Adrenal gland (tissue), 12 donors: Measurements from ENCODE around the gene OXSR1. TPM values are rescaled to one million over a fixed set of nuclear protein-coding genes. Genes with fewer than 3 reads are reported as not detected.
A peak's percentile ranks its signal among the peaks of the same experiment; 100 is the strongest.

Experiments used
- DNase-seq, 7 donors: peaks; one replicate each; pipeline ENCODE4 v3.0.0-alpha.2; 2019 to 2020
- H3K27ac ChIP-seq, 5 donors: fragments of 200-600 bp; sonication (generic) in 4 of 5; 1 replicate in 3 of 5; 2 replicates in 2 of 5; pipeline versions ENCODE4 v1.5.1 to v1.8.0; 2016 to 2020; ENCODE audit warnings: mild to moderate bottlenecking in 1 of 5
- H3K27me3 ChIP-seq: fragments of 200-600 bp; 2 replicates; pipeline ENCODE4 v1.8.0; 2021
- H3K36me3 ChIP-seq, 2 donors: fragments of 200-600 bp; replicated peaks in 1 of 2; 1 replicate in 1 of 2; 2 replicates in 1 of 2; pipeline versions ENCODE4 v1.5.1 to v1.8.0; 2018 to 2022
- H3K4me1 ChIP-seq, 2 donors: fragments of 200-600 bp; replicated peaks in 1 of 2; 1 replicate in 1 of 2; 2 replicates in 1 of 2; pipeline versions ENCODE4 v1.5.1 to v1.8.0; 2018 to 2021
- H3K4me3 ChIP-seq, 4 donors: fragments of 200-600 bp; sonication (generic) in 3 of 4; one replicate each; pipeline ENCODE4 v1.5.1; 2016 to 2018
- H3K9me3 ChIP-seq, 3 donors: fragments of 200-600 bp; sonication (generic) in 1 of 3; replicated peaks in 1 of 3; 1 replicate in 2 of 3; 2 replicates in 1 of 3; pipeline versions ENCODE4 v1.5.1 to v1.8.0; 2016 to 2021
- POLR2A ChIP-seq, 2 donors: fragments of 450-650 bp; IDR thresholded peaks; one replicate each; pipeline ENCODE4 v1.6.1; 2017; ENCODE audit warnings: antibody characterized with exemption in 2 of 2, mild to moderate bottlenecking in 2 of 2, moderate library complexity in 1 of 2
- WGBS, 4 donors: extraction: QIAGEN DNeasy Blood & Tissue Kit in 2 of 4; methylation state at CpG; one replicate each; pipeline versions ENCODE4 v1.1.5 to v1.1.7; 2013 to 2017; 5-methylcytosine and 5-hydroxymethylcytosine counted together
- intact Hi-C, 2 donors: fragments of 100-400 bp; cut with DNase I; formaldehyde crosslinking; loops; one replicate each; pipeline versions ENCODE4 v1.14.1 to v1.15.0; 2022 to 2023
- polyA plus RNA-seq, 3 donors: library from polyadenylated mRNA; stranded (reverse); fragments of 200-250 nt in 2 of 3; fragments of 350-450 nt in 1 of 3; fragmentation: Illumina TruSeq in 1 of 3; extraction: RNeasy Lipid Tissue Mini Kit (QIAGEN cat#74804) in 1 of 3; gene quantifications; one replicate each; pipeline ENCODE4 v1.2.3, GENCODE V29; 2013 to 2014
- total RNA-seq, 9 donors: library from RNA; depleted of rRNA in 4 of 9; stranded (reverse); fragments of >200 nt in 4 of 9; fragments of 120-200 nt in 1 of 9; fragmentation: NEBNext Ultra II Directional in 1 of 9; extraction: Animal tissue kit (Norgen Biotek cat#: 25700) in 1 of 9; gene quantifications; one replicate each; pipeline versions ENCODE4 v1.1.0 to v1.2.4, GENCODE V29; 2013 to 2023
- TF ChIP-seq, protein P1 (sequence below), 6 experiments: fragments of 450-650 bp in 4 of 6; fragments of 200-600 bp in 2 of 6; sonication (generic) in 1 of 6; IDR thresholded peaks; 1 replicate in 5 of 6; 2 replicates in 1 of 6; pipeline versions ENCODE4 v1.5.1 to v1.8.0; 2016 to 2021; ENCODE audit warnings: antibody characterized with exemption in 6 of 6, mild to moderate bottlenecking in 2 of 6, moderate library complexity in 1 of 6
- donor health status: healthy with polysubstance abuse.
- donor health status: Bipolar disorder and iron deficiency.
- donor health status: DM: yes; HTN: yes; CAD: no.
- donor health status: DM: no; HTN: no; CAD: no.
- donor health status: DM: no; HTN: no; CAD: no.
- donor health status: DM: yes; HTN: yes; CAD: no.

Gene OXSR1
- total and polyA plus RNA-seq, 12 donors: 14.8 to 47.5 (median 29.3) TPM

GRCh38 chr3:38222032-38222634, 56.8 kb downstream of the OXSR1 start:
- Histone ChIP-seq H3K36me3 (peaks cover 0 to 7% of the 10 kb centered on the region in 2 donors), H3K4me1 (peaks cover 6 to 15% of the 10 kb centered on the region in 2 donors), H3K9me3 (no peaks in the 10 kb centered on the region), H3K27me3 (no peaks in the 10 kb centered on the region), H3K4me3 (no peak overlapping the region), H3K27ac (no peak overlapping the region)
- DNase-seq: no peak
- no peak for TF ChIP-seq POLR2A (IDR thresholded peaks at IDR 0.05)
- TF ChIP-seq, protein P1, sequence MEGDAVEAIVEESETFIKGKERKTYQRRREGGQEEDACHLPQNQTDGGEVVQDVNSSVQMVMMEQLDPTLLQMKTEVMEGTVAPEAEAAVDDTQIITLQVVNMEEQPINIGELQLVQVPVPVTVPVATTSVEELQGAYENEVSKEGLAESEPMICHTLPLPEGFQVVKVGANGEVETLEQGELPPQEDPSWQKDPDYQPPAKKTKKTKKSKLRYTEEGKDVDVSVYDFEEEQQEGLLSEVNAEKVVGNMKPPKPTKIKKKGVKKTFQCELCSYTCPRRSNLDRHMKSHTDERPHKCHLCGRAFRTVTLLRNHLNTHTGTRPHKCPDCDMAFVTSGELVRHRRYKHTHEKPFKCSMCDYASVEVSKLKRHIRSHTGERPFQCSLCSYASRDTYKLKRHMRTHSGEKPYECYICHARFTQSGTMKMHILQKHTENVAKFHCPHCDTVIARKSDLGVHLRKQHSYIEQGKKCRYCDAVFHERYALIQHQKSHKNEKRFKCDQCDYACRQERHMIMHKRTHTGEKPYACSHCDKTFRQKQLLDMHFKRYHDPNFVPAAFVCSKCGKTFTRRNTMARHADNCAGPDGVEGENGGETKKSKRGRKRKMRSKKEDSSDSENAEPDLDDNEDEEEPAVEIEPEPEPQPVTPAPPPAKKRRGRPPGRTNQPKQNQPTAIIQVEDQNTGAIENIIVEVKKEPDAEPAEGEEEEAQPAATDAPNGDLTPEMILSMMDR (IDR thresholded peaks at IDR 0.05): no peak
- WGBS, 4 donors: 81 to 87% (median 85%) methylated on average over 7 of the region's 7 CpGs
- intact Hi-C loops: no loop called here

- TF ChIP-seq POLR2A (IDR thresholded peaks at IDR 0.05): no peak
- TF ChIP-seq, protein P1 (IDR thresholded peaks at IDR 0.05): no peak
- no peak for DNase-seq
- Histone ChIP-seq H3K27ac (no peak overlapping the region), H3K4me1 (peaks cover 6 to 15% of the 10 kb centered on the region in 2 donors), H3K27me3 (no peaks in the 10 kb centered on the region), H3K36me3 (peaks cover 0 to 7% of the 10 kb centered on the region in 2 donors), H3K4me3 (no peak overlapping the region), H3K9me3 (no peaks in the 10 kb centered on the region)
- intact Hi-C loops: no loop called here
- 95 to 99% (median 97%) methylated on average over 4 of the region's 4 CpGs for WGBS, 4 donors
Observed at GRCh38 chr3:38224357-38224756, 59.0 kb downstream of the OXSR1 start.

DNA sequence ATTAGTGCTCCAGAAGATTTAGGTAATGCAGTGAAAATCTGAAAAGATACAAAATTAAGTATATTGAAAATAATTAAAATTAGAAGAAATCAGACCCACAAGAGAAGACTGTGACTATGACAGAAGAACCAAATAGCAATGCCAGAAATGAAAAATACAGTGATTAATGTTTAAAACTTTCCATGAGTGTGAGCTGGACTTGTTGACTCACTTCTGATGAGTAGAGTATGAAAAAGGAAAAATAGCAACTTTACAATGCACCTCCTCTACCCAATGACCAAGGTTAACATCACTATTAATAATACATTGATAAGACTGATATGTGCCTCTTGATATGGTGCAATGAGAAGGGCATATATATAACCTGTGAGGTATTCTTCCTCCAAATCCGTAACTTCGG, 60.9 kb downstream of the OXSR1 start:
- H3K36me3 ChIP-seq: peaks cover 0 to 7% of the 10 kb centered on the region in 2 donors
- DNase-seq: no peak
- TF ChIP-seq, protein P1 (IDR thresholded peaks at IDR 0.05): no peak
- peaks cover 6 to 15% of the 10 kb centered on the region in 2 donors for H3K4me1 ChIP-seq
- H3K27ac ChIP-seq: peak overlapping the region in 3 of 5 donors; percentile 38 to 49 (median 41)
- H3K4me3 ChIP-seq: no peak overlapping the region
- WGBS, 4 donors: 76 to 90% (median 79%) methylated on average over 2 of the region's 2 CpGs
- no peaks in the 10 kb centered on the region for H3K9me3 ChIP-seq
- no peaks in the 10 kb centered on the region for H3K27me3 ChIP-seq
- intact Hi-C loops: no loop called here

DNA sequence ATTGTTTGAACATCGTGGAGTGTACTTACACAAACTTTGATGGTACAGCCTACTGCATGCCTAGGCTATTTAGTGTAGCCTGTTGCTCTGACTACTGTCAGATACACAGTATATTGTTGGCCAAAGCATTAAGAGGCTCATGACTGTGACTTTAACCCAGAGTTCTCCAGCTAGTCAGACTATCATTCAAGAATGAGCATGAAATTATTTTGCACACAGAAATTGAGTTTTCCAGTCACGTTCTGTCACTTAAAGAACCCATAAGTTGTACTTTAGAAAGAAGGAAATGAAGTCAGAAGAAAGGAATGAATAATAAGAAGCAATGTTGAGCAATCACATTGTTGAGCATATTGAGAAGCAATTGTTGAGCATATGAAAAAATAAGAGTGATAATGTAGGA, 62.7 kb downstream of the OXSR1 start:
- H3K36me3 ChIP-seq: peaks cover 0 to 7% of the 10 kb centered on the region in 2 donors

More for the DNA sequence above, 62.7 kb downstream of the OXSR1 start:
- intact Hi-C loops: no loop called here
- H3K27me3 ChIP-seq: no peaks in the 10 kb centered on the region
- no peak overlapping the region for H3K4me3 ChIP-seq
- TF ChIP-seq POLR2A (IDR thresholded peaks at IDR 0.05): no peak
- TF ChIP-seq, protein P1 (IDR thresholded peaks at IDR 0.05): no peak
- peaks cover 6 to 15% of the 10 kb centered on the region in 2 donors for H3K4me1 ChIP-seq
- H3K27ac ChIP-seq: no peak overlapping the region
- H3K9me3 ChIP-seq: no peaks in the 10 kb centered on the region
- no peak for DNase-seq
- WGBS, 4 donors: 70 to 81% (median 81%) methylated on average over 2 of the region's 2 CpGs
